AG04450 (cell line): ENCODE measurements around the gene CCDC192. TPM values are rescaled to one million over a fixed set of nuclear protein-coding genes. Genes with fewer than 3 reads are reported as not detected.

Source experiments
- CTCF ChIA-PET: fragments of 300-600, 350-600 bp; formaldehyde crosslinking; extraction: SDS; loops from one replicate; lab custom pipeline; 2022; ENCODE audit warnings: antibody characterized with exemption, inconsistent platforms; lab: Charles Lee
- POLR2A ChIA-PET: fragments of 350-600 bp; formaldehyde crosslinking; extraction: SDS; loops from one replicate; lab custom pipeline; 2021; ENCODE audit warnings: antibody characterized with exemption, inconsistent platforms; lab: Yijun Ruan, JAX
- DNase-seq: peaks from one replicate; pipeline ENCODE4 v3.0.0-alpha.2; 2011; ENCODE audit warnings: low read depth, low spot score
- H3K27ac ChIP-seq: one replicate; pipeline ENCODE4 v1.5.1; 2012; ENCODE audit warnings: low read depth, low read length, control low read depth
- H3K27me3 ChIP-seq: one replicate; pipeline ENCODE4 v1.6.0; 2012; ENCODE audit warnings: low read length; ENCODE audit not compliant: control insufficient read depth, insufficient read depth
- H3K4me3 ChIP-seq: 2 replicates; pipeline ENCODE4 v1.5.1; 2011; ENCODE audit warnings: mild to moderate bottlenecking, low read depth, low read length, control low read depth
- H3K9me3 ChIP-seq: 2 replicates; pipeline ENCODE4 v1.5.1; 2012; ENCODE audit warnings: low read length; ENCODE audit not compliant: control insufficient read depth, insufficient read depth
- polyA plus RNA-seq: library from polyadenylated mRNA; depleted of rRNA; stranded (reverse); fragments of >200 nt; gene quantifications from 2 replicates; pipeline ENCODE4 v1.2.3, GENCODE V29; 2011
- TF ChIP-seq, protein P1 (sequence below): IDR thresholded peaks from 2 replicates; pipeline ENCODE4 v1.5.1; 2011; ENCODE audit warnings: low read depth, low read length, control low read depth, inconsistent platforms

Gene CCDC192
- polyA plus RNA-seq, 1 experiment = not detected

- POLR2A ChIA-PET = no interaction called here
- no peak overlapping the region for H3K4me3 ChIP-seq
- DNase-seq = no peak
- H3K9me3 ChIP-seq = no peaks in the 10 kb centered on the region
- no peaks in the 10 kb centered on the region for H3K27me3 ChIP-seq
- TF ChIP-seq, protein P1, sequence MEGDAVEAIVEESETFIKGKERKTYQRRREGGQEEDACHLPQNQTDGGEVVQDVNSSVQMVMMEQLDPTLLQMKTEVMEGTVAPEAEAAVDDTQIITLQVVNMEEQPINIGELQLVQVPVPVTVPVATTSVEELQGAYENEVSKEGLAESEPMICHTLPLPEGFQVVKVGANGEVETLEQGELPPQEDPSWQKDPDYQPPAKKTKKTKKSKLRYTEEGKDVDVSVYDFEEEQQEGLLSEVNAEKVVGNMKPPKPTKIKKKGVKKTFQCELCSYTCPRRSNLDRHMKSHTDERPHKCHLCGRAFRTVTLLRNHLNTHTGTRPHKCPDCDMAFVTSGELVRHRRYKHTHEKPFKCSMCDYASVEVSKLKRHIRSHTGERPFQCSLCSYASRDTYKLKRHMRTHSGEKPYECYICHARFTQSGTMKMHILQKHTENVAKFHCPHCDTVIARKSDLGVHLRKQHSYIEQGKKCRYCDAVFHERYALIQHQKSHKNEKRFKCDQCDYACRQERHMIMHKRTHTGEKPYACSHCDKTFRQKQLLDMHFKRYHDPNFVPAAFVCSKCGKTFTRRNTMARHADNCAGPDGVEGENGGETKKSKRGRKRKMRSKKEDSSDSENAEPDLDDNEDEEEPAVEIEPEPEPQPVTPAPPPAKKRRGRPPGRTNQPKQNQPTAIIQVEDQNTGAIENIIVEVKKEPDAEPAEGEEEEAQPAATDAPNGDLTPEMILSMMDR = no peak
- CTCF ChIA-PET = no interaction called here
- H3K27ac ChIP-seq = no peak overlapping the region
Measured at GRCh38 chr5:127694518-127695171, 8.5 kb upstream of the CCDC192 start.

GRCh38 chr5:127695346-127695745 is 7.8 kb upstream of the CCDC192 start:
- H3K27me3 ChIP-seq = no peaks in the 10 kb centered on the region
- ChIA-PET CTCF (no interaction called here), POLR2A (no interaction called here)
- no peak overlapping the region for H3K27ac ChIP-seq
- no peak for DNase-seq
- no peak overlapping the region for H3K4me3 ChIP-seq
- H3K9me3 ChIP-seq = no peaks in the 10 kb centered on the region
- TF ChIP-seq, protein P1 = no peak

DNA sequence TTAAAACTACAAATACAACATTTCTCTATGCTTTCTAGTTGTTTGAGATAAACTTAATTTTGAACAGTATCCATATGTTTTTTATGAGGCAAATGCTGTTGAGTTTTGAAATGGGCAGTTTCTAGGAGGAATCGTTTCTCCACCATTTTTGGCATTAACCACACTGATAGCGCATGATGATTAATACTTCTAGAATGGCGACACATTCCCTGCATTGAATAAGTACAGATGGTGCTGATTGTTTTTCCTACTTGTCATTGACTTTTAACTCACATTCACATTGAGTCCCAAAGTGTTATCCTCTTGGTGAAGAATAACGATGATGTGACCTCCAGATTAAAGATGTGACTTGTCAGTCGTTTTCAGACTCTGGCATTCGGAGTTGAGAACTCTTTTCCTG is 6.5 kb upstream of the CCDC192 start:
- DNase-seq = peak; percentile 3
- no peak overlapping the region for H3K27ac ChIP-seq
- POLR2A ChIA-PET = no interaction called here
- TF ChIP-seq, protein P1 = no peak
- no peaks in the 10 kb centered on the region for H3K27me3 ChIP-seq
- no peak overlapping the region for H3K4me3 ChIP-seq
- CTCF ChIA-PET = no interaction called here
- H3K9me3 ChIP-seq = no peaks in the 10 kb centered on the region

DNA sequence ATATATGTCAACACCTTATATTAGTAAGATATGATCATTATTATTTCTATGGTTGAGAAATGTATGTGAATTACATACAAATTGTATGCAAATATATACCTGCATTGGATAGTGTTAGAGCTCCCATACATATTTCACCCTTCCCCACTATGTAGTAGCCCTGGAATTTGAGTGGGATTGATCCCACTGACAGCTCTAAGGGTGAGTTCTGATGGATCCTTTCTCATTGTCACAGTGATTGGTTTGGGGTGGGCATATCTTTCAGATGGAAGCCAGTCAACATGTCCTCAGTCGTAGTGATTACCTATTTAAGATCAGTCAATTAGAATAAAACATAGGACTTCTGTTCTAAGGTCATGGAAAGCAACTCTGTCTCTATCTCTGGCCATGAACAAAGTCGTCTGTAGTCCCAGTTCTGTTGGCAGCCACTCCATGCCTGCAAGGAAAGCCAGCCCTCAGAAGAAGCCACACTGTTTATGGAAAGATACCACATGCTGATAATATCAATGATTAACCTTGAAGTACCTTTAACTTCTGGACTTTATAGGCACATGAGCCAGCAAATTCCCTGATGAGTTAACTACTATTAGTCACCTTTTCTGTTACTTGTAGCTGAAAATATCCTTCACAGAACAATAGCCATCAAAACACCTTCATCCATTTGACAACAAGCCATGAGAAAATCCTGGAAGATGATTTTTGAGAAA is 5.1 kb upstream of the CCDC192 start:
- Histone ChIP-seq H3K9me3 (no peaks in the 10 kb centered on the region), H3K4me3 (no peak overlapping the region), H3K27ac (no peak overlapping the region), H3K27me3 (no peaks in the 10 kb centered on the region)
- no peak for DNase-seq
- POLR2A ChIA-PET = no interaction called here
- CTCF ChIA-PET = interaction anchor here (0.5 kb wide), 1 partner anchor 208 kb away, joined by 3 read pairs; no protein-coding TSS in a partner anchor
- TF ChIP-seq, protein P1 = no peak

DNA sequence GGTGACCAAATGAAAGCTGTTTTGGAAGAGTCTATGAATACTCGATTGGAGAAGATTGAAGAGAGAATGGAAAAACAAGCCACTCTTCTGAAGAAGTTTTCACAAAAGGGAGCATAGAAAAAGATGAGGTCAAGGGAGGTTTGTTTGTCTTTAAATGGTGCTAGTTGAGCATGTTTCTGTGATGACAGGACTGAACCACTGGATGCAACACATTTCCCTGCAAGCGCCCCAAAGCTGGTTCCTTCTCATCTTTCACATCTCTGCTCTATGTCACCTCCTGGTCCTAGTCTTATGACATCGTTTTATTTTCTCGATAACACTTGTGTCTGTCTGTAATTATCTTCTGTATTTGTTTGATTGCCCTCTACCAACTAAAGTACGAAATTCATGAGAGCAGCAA is 3.8 kb upstream of the CCDC192 start:
- no peak overlapping the region for H3K4me3 ChIP-seq
- TF ChIP-seq, protein P1 = no peak
- no peak overlapping the region for H3K27ac ChIP-seq
- H3K9me3 ChIP-seq = no peaks in the 10 kb centered on the region
- CTCF ChIA-PET = no interaction called here
- POLR2A ChIA-PET = no interaction called here
- DNase-seq = no peak
- H3K27me3 ChIP-seq = no peaks in the 10 kb centered on the region
